ENCODE measurements around the gene SS18L1.

The SS18L1 gene

GRCh38 chr20:62229667-62230066, 86.1 kb downstream of the SS18L1 start:
- no peak for DNase-seq

- DNase-seq, result no peak
These were observed 86.7 kb downstream of the SS18L1 start for GRCh38 chr20:62230276-62230675.

GRCh38 chr20:62230696-62231095, 87.1 kb downstream of the SS18L1 start:
- no peak for DNase-seq

- no peak for DNase-seq
These were observed 87.7 kb downstream of the SS18L1 start for GRCh38 chr20:62231292-62231691.

All from activated CD8-positive, alpha-beta memory T cell treated with anti-CD3 and anti-CD28 coated beads, Interleukin-2, amount 50 U/mL, for 4 hours (primary cell).